GM18517 (cell line): ENCODE results near the gene UST.
A peak's percentile ranks its signal among the peaks of the same experiment; 100 is the strongest.
"Not testable (repeated sequence)": the region's sequence is repeated elsewhere in the genome, so short reads cannot be mapped to it uniquely, and the experiment has no call there.

Experiments used
- ATAC-seq: cut with Tn5 transposase; IDR thresholded peaks from one replicate; pipeline ENCODE4 v1.9.1; 2021; ENCODE audit warnings: mild to moderate bottlenecking, moderate library complexity; ENCODE audit not compliant: unreplicated experiment

UST gene

GRCh38 chr6:148735989-148736388 lies 10.8 kb upstream of the UST start:
- no peak for ATAC-seq

GRCh38 chr6:148736774-148737412 lies 9.9 kb upstream of the UST start:
- ATAC-seq, result no peak

GRCh38 chr6:148737806-148738205 lies 9.0 kb upstream of the UST start:
- ATAC-seq, result no peak

DNA sequence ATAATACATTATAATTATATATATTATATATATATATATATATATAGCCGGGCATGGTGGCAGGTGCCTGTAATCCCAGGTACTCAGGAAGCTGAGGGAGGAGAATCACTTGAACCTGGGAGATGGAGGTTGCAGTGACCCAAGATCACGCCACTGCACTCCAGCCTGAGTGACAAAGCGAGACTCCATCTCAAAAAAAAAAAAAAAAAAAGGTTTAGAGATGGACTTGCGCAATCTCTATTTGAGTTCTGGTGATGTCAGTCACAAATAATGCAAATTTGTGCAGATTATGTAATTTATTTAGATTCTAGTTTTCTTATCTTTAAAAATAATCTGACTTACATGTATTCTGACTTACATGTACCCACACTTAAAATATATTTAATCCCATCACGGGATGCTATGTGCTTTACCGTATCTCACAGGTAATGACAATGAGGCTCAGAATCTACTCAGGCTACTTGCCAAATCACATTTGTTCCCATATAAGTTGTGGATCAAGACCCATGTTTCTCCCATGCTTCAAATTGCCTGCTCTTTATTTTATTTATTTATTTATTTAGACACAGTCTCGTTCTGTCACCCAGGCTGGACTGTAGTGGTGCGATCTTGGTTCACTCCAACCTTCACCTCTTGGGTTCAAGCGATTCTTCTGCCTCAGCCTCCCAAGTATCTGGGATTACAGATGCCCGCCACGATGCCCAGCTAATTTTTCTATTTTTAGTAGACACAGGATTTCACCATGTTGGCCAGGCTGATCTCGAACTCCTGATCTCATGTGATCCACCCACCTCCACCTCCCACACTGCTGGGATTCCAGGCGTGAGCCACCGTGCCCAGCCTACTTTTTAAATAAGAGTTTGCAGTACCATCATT lies 7.6 kb upstream of the UST start:
- ATAC-seq, result no peak

DNA sequence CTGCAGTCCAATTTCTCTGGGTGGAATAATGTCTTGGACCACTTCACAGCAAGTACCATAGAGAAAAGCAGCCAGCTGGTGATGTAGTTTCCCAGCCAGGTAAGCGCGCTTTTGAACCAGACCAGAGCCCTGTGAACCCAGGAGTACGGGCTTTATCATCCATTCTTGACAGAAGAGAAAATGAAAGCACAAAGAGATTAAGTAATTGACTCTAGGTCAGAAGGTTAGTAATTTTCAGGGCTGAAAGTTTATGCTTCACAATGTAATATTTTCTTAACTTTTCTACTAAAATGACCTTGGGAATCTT lies 7.1 kb upstream of the UST start:
- ATAC-seq, result no peak

- ATAC-seq, result no peak
Observed at GRCh38 chr6:148743476-148743875, 3.4 kb upstream of the UST start.

GRCh38 chr6:148745926-148746325 lies 904 bp upstream of the UST start:
- no peak for ATAC-seq

- ATAC-seq, result no peak
Observed at GRCh38 chr6:148747145-148747470, 278 bp downstream of the UST start.

- ATAC-seq, result no peak
Observed at GRCh38 chr6:148747471-148748165, 788 bp downstream of the UST start.

DNA sequence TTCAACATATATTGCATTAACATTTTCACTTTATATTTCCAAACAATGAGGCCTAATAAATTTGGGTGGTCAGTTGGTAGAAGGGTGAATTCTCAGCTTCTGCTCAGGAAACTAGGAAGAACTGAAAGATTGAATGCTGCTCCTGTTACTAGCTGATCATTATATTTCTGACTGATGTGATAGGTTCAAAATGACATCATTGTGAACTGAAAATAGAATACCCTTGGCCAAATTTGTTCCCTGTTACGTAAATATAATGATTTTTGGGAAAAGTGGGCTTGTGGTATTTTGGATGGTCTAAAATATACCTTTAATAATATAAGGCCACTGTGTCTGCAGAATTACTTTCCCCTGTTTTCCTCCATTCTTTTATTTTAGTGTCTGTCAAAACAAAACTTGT lies 2.8 kb downstream of the UST start:
- ATAC-seq, result no peak

DNA sequence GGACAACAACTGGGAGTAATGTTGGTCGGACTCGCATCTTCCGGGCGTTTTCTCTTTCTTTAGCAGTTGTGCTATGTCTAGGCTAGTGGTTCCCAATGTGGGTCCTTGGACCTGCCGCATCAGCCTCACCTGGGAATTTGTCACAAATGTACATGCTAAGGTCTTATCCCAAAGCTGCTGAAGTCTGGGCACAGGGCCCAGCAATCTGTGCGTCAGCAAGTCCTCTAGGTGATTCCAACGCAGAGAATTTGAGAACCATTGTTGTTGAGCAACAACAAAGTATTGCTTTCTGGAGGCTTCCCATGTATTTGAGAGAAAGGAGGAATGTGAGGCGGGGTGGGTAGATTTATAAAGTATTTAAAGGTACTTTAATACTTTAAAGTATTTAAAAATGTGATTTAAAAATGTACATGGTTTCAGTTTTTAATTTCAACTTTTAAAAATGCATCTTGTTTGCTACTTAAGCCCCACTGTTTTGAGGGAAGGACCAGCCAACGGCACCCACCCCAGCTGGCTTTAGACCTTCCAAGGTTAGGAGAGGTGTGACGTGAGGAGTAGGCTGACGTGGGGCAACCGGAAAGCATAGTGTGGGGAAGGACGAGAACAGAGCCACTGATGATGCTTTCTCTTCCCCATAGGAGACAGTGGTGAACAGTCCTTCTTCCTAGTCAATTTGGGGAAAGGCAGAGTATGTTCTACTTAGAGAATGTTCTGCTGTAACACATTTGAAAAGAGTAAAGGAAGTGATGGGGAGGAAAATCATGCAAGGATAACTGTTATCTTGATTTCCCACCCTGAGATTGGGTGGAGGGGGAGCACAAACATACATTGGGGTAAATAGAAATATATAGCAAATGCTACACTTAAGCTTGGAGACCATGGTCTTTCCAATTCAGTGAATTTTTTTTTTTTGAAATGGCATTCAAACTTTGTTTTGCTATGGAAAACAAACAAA lies 4.3 kb downstream of the UST start:
- ATAC-seq, result no peak

GRCh38 chr6:148751793-148752170 lies 5.0 kb downstream of the UST start:
- ATAC-seq, result no peak

- ATAC-seq, result not testable (repeated sequence)
Observed at GRCh38 chr6:148755379-148755778, 8.5 kb downstream of the UST start.

DNA sequence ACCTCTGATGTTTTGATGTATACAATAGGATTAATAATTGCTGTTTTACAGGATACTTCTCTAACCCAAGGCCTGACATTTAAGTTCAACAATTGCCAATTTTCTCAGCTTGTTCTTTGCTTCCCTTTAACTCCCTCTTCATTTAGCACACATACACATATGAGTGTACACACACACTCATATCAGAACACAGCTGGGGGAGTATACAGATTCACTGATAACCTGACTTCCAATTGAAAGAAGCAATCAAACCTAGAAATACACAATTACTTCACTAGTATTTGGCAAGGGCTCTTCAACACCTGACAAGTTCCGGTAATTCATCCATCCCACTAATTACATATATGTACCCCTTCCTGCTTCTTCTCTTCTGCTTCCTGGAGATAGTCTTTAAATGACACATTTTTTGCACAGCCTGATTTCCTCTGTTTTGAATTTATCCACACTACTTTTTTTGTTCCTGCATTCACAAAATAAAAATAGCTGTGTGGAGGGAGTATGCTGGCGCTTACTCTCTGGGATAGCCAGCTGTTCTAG lies 11.2 kb downstream of the UST start:
- ATAC-seq, result no peak

- peak; percentile 77 for ATAC-seq
Observed at GRCh38 chr6:148758492-148758891, 11.7 kb downstream of the UST start.

GRCh38 chr6:148760258-148760534 lies 13.4 kb downstream of the UST start:
- ATAC-seq, result no peak

GRCh38 chr6:148760568-148761526 lies 14.0 kb downstream of the UST start:
- peak; percentile 33 for ATAC-seq

- no peak for ATAC-seq
Observed at GRCh38 chr6:148761527-148762011, 14.7 kb downstream of the UST start.

DNA sequence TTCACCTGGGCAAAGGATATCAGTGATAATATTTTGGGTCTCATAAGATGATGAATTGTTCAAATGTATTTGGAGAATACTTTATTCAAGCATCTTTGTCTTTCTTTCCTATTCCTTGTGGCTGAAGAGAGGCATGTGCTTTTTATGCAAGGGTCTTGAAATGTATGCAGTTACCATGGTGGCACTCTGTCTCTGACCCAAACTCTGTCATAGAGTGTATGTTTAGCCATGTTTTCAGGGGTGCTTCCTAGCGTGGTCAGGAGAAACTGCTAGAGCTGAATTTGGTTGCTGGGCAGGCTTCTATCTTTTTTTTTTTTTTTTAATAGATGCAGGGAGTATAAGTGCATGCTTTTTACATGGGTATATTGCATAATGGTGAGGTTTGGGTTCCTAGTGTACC lies 15.4 kb downstream of the UST start:
- ATAC-seq, result no peak
